Esophagus (tissue), 2 donors: Measurements from ENCODE around the gene MYO1H. TPM values are rescaled to one million over a fixed set of nuclear protein-coding genes. Genes with fewer than 3 reads are reported as not detected.

Experiments used
- H3K27ac ChIP-seq, 2 donors: one replicate each; pipeline ENCODE4 v1.5.1; 2013; ENCODE audit warnings: low read depth in 2 of 2, mild to moderate bottlenecking in 2 of 2, inconsistent platforms in 1 of 2, low read length in 1 of 2, moderate library complexity in 1 of 2
- H3K27me3 ChIP-seq, 2 donors: one replicate each; pipeline ENCODE4 v1.6.1; 2013; ENCODE audit warnings: low read length in 2 of 2, control low read depth in 1 of 2, mild to moderate bottlenecking in 1 of 2; ENCODE audit not compliant: insufficient read depth in 2 of 2, control insufficient read depth in 1 of 2
- H3K36me3 ChIP-seq, 2 donors: one replicate each; pipeline ENCODE4 v1.6.1; 2013; ENCODE audit warnings: low read length in 1 of 2; ENCODE audit not compliant: control insufficient read depth in 2 of 2, insufficient read depth in 2 of 2
- H3K4me1 ChIP-seq, 2 donors: one replicate each; pipeline ENCODE4 v1.6.1; 2013; ENCODE audit warnings: low read length in 1 of 2; ENCODE audit not compliant: control insufficient read depth in 2 of 2, insufficient read depth in 2 of 2
- H3K4me3 ChIP-seq, 2 donors: one replicate each; pipeline ENCODE4 v1.5.1; 2013; ENCODE audit warnings: low read length in 2 of 2, mild to moderate bottlenecking in 2 of 2, low read depth in 1 of 2, moderate library complexity in 1 of 2
- H3K9me3 ChIP-seq, 2 donors: one replicate each; pipeline ENCODE4 v1.6.1; 2013; ENCODE audit warnings: mild to moderate bottlenecking in 2 of 2, low read depth in 1 of 2, low read length in 1 of 2, moderate library complexity in 1 of 2; ENCODE audit not compliant: control insufficient read depth in 2 of 2, insufficient read depth in 1 of 2
- WGBS, 2 donors: extraction: QIAGEN DNeasy Blood & Tissue Kit; methylation state at CpG; one replicate each; pipeline ENCODE4 v1.1.7; 2013; 5-methylcytosine and 5-hydroxymethylcytosine counted together
- polyA plus RNA-seq, 2 donors: library from polyadenylated mRNA; stranded (reverse); fragments of 200-250 nt; gene quantifications; one replicate each; pipeline ENCODE4 v1.2.3, GENCODE V29; 2013
- donor health status: healthy with polysubstance abuse.
- donor health status: Bipolar disorder and iron deficiency.

The MYO1H gene
- polyA plus RNA-seq, 2 donors, result 0.62 to 0.86 TPM

- H3K27ac ChIP-seq, result no peak overlapping the region
- no peaks in the 10 kb centered on the region for H3K36me3 ChIP-seq
- H3K9me3 ChIP-seq, result no peaks in the 10 kb centered on the region
- no peak overlapping the region for H3K4me3 ChIP-seq
- 91 to 97% methylated on average over 2 of the region's 2 CpGs for WGBS, 2 donors
- no peaks in the 10 kb centered on the region for H3K4me1 ChIP-seq
- no peaks in the 10 kb centered on the region for H3K27me3 ChIP-seq
These were observed 12.8 kb upstream of the MYO1H start for GRCh38 chr12:109334887-109335286.

- no peaks in the 10 kb centered on the region for H3K27me3 ChIP-seq
- H3K4me1 ChIP-seq, result no peaks in the 10 kb centered on the region
- H3K4me3 ChIP-seq, result no peak overlapping the region
- no peaks in the 10 kb centered on the region for H3K9me3 ChIP-seq
- no peaks in the 10 kb centered on the region for H3K36me3 ChIP-seq
- WGBS, 2 donors, result 84 to 85% methylated on average over 1 of the region's 1 CpG
- no peak overlapping the region for H3K27ac ChIP-seq
These were observed 11.1 kb upstream of the MYO1H start for GRCh38 chr12:109336593-109336992.

GRCh38 chr12:109343677-109344076 lies 4.0 kb upstream of the MYO1H start:
- H3K4me3 ChIP-seq, result no peak overlapping the region
- H3K4me1 ChIP-seq, result no peaks in the 10 kb centered on the region
- no peaks in the 10 kb centered on the region for H3K27me3 ChIP-seq
- WGBS, 2 donors, result 60 to 61% methylated on average over 2 of the region's 2 CpGs
- H3K27ac ChIP-seq, result no peak overlapping the region
- H3K36me3 ChIP-seq, result no peaks in the 10 kb centered on the region
- no peaks in the 10 kb centered on the region for H3K9me3 ChIP-seq

GRCh38 chr12:109345428-109345827 lies 2.3 kb upstream of the MYO1H start:
- no peaks in the 10 kb centered on the region for H3K4me1 ChIP-seq
- WGBS, 2 donors, result 78 to 87% methylated on average over 2 of the region's 2 CpGs

GRCh38 chr12:109346920-109347319 lies 780 bp upstream of the MYO1H start:
- H3K27me3 ChIP-seq, result no peaks in the 10 kb centered on the region
- H3K4me1 ChIP-seq, result no peaks in the 10 kb centered on the region
- H3K4me3 ChIP-seq, result no peak overlapping the region
- 79 to 80% methylated on average over 3 of the region's 3 CpGs for WGBS, 2 donors
- no peaks in the 10 kb centered on the region for H3K36me3 ChIP-seq
- no peaks in the 10 kb centered on the region for H3K9me3 ChIP-seq
- no peak overlapping the region for H3K27ac ChIP-seq

More at GRCh38 chr12:109345428-109345827, 2.3 kb upstream of the MYO1H start:
- Histone ChIP-seq H3K4me3 (no peak overlapping the region), H3K9me3 (no peaks in the 10 kb centered on the region), H3K36me3 (no peaks in the 10 kb centered on the region), H3K27ac (no peak overlapping the region), H3K27me3 (no peaks in the 10 kb centered on the region)

GRCh38 chr12:109352184-109352583 lies 4.5 kb downstream of the MYO1H start:
- Histone ChIP-seq H3K27me3 (no peaks in the 10 kb centered on the region), H3K4me3 (no peak overlapping the region), H3K36me3 (no peaks in the 10 kb centered on the region), H3K4me1 (no peaks in the 10 kb centered on the region), H3K27ac (no peak overlapping the region), H3K9me3 (no peaks in the 10 kb centered on the region)
- WGBS, 2 donors, result 49 to 56% methylated on average over 6 of the region's 6 CpGs

GRCh38 chr12:109356577-109356976 lies 8.9 kb downstream of the MYO1H start:
- H3K4me3 ChIP-seq, result no peak overlapping the region
- H3K4me1 ChIP-seq, result no peaks in the 10 kb centered on the region
- H3K27ac ChIP-seq, result no peak overlapping the region
- no peaks in the 10 kb centered on the region for H3K27me3 ChIP-seq
- H3K36me3 ChIP-seq, result no peaks in the 10 kb centered on the region
- 61 to 67% methylated on average over 3 of the region's 3 CpGs for WGBS, 2 donors
- no peaks in the 10 kb centered on the region for H3K9me3 ChIP-seq

- H3K36me3 ChIP-seq, result no peaks in the 10 kb centered on the region
- 24 to 33% methylated on average over 2 of the region's 2 CpGs for WGBS, 2 donors
- no peak overlapping the region for H3K27ac ChIP-seq
- H3K9me3 ChIP-seq, result no peaks in the 10 kb centered on the region
- no peaks in the 10 kb centered on the region for H3K4me1 ChIP-seq
- no peak overlapping the region for H3K4me3 ChIP-seq
- no peaks in the 10 kb centered on the region for H3K27me3 ChIP-seq
These were observed 9.3 kb downstream of the MYO1H start for GRCh38 chr12:109357032-109357431.

GRCh38 chr12:109358154-109358869 lies 10.6 kb downstream of the MYO1H start:
- 63 to 73% methylated on average over 10 of the region's 10 CpGs for WGBS, 2 donors
- H3K36me3 ChIP-seq, result no peaks in the 10 kb centered on the region
- no peaks in the 10 kb centered on the region for H3K27me3 ChIP-seq
- no peak overlapping the region for H3K4me3 ChIP-seq
- no peak overlapping the region for H3K27ac ChIP-seq
- H3K9me3 ChIP-seq, result no peaks in the 10 kb centered on the region
- no peaks in the 10 kb centered on the region for H3K4me1 ChIP-seq

- Histone ChIP-seq H3K27ac (no peak overlapping the region), H3K4me3 (no peak overlapping the region), H3K36me3 (no peaks in the 10 kb centered on the region), H3K9me3 (no peaks in the 10 kb centered on the region), H3K27me3 (no peaks in the 10 kb centered on the region), H3K4me1 (no peaks in the 10 kb centered on the region)
- 88 to 91% methylated on average over 20 of the region's 20 CpGs for WGBS, 2 donors
These were observed 11.5 kb downstream of the MYO1H start for GRCh38 chr12:109359131-109359690.
